ENCODE data around the gene ALDH1A3. TPM values are rescaled to one million over a fixed set of nuclear protein-coding genes. Genes with fewer than 3 reads are reported as not detected.

ALDH1A3 gene
- total and polyA plus RNA-seq, 8 donors, result 3.5 to 87.2 (median 30.3) TPM

- no peak for TF ChIP-seq CTCF (IDR thresholded peaks at IDR 0.05)
- TF ChIP-seq POLR2AphosphoS5 (IDR thresholded peaks at IDR 0.05), result no peak
- no peak for TF ChIP-seq POLR2A (IDR thresholded peaks at IDR 0.05)
- no peak for TF ChIP-seq EP300 (IDR thresholded peaks at IDR 0.05)
- no peaks in the 10 kb centered on the region for H3K9me3 ChIP-seq
- H3K36me3 ChIP-seq, result peaks cover 0 to 16% (median 7%) of the 10 kb centered on the region in 4 donors
- peak overlapping the region; percentile 75 to 87 (median 82) for H3K4me3 ChIP-seq
- peak in 1 of 2 donors; percentile 52 for DNase-seq
- peak overlapping the region; percentile 41 to 86 (median 74) for H3K27ac ChIP-seq
- peaks cover 0 to 16% (median 4%) of the 10 kb centered on the region in 3 donors for H3K27me3 ChIP-seq
- WGBS, 5 donors, result 2 to 14% (median 6%) methylated on average over 14 to 80 of the region's 80 CpGs
- H3K4me1 ChIP-seq, result peaks cover 15 to 38% (median 32%) of the 10 kb centered on the region in 4 donors
- intact Hi-C loops (cut with DNase I; ENCODE audit: low total_unique reads), result loop anchor here (5.0 kb wide), 1 partner anchor 88 kb away; no protein-coding TSS in a partner anchor
Observed at GRCh38 chr15:100919481-100920405, 40.1 kb downstream of the ALDH1A3 start.

GRCh38 chr15:100920516-100921135 is 41.0 kb downstream of the ALDH1A3 start:
- Histone ChIP-seq H3K4me1 (peaks cover 15 to 38% (median 32%) of the 10 kb centered on the region in 4 donors), H3K36me3 (peaks cover under 1 to 24% (median 14%) of the 10 kb centered on the region in 4 donors), H3K27ac (peak overlapping the region in 2 of 5 donors; percentile 74 to 86), H3K27me3 (peaks cover 0 to 16% (median 4%) of the 10 kb centered on the region in 3 donors), H3K9me3 (no peaks in the 10 kb centered on the region), H3K4me3 (peak overlapping the region in 2 of 4 donors; percentile 79 to 86)
- 86 to 91% (median 89%) methylated on average over 8 of the region's 8 CpGs for WGBS, 5 donors
- DNase-seq, result no peak
- intact Hi-C loops (cut with DNase I; ENCODE audit: low total_unique reads), result no loop called here
- TF ChIP-seq POLR2AphosphoS5 (IDR thresholded peaks at IDR 0.05), result no peak
- no peak for TF ChIP-seq CTCF (IDR thresholded peaks at IDR 0.05)

GRCh38 chr15:100922192-100923040 is 42.8 kb downstream of the ALDH1A3 start:
- TF ChIP-seq CTCF (IDR thresholded peaks at IDR 0.05), result no peak
- TF ChIP-seq POLR2A (IDR thresholded peaks at IDR 0.05), result no peak
- TF ChIP-seq POLR2AphosphoS5 (IDR thresholded peaks at IDR 0.05), result no peak
- no peak for TF ChIP-seq EP300 (IDR thresholded peaks at IDR 0.05)
- 66 to 75% (median 73%) methylated on average over 13 of the region's 13 CpGs for WGBS, 5 donors
- Histone ChIP-seq H3K9me3 (no peaks in the 10 kb centered on the region), H3K27ac (peak overlapping the region in 3 of 5 donors; percentile 31 to 72 (median 39)), H3K27me3 (peaks cover 0 to 14% (median 4%) of the 10 kb centered on the region in 3 donors), H3K4me3 (no peak overlapping the region), H3K4me1 (peaks cover 15 to 34% (median 29%) of the 10 kb centered on the region in 4 donors), H3K36me3 (peaks cover 3 to 33% (median 28%) of the 10 kb centered on the region in 4 donors)
- DNase-seq, result no peak
- intact Hi-C loops (cut with DNase I; ENCODE audit: low total_unique reads), result no loop called here

Measured in stomach (tissue), 9 donors.